Kidney epithelial cell (primary cell): ENCODE measurements around the gene ZFHX3. TPM values are rescaled to one million over a fixed set of nuclear protein-coding genes. Genes with fewer than 3 reads are reported as not detected.

Experiments
- DNase-seq: peaks from one replicate; pipeline ENCODE4 v3.0.0-alpha.2; 2010; ENCODE audit warnings: low read depth
- H3K27me3 ChIP-seq: 2 replicates; pipeline ENCODE4 v1.6.0; 2011; ENCODE audit warnings: low read length; ENCODE audit not compliant: control insufficient read depth, insufficient read depth
- H3K36me3 ChIP-seq: 2 replicates; pipeline ENCODE4 v1.5.1; 2011; ENCODE audit warnings: low read length; ENCODE audit not compliant: control insufficient read depth, insufficient read depth
- H3K4me3 ChIP-seq: 2 replicates; pipeline ENCODE4 v1.5.1; 2011; ENCODE audit warnings: low read depth, mild to moderate bottlenecking, control low read depth, low read length
- CTCF ChIP-seq: IDR thresholded peaks from 2 replicates; pipeline ENCODE4 v1.5.1; 2011; ENCODE audit warnings: mild to moderate bottlenecking, moderate library complexity, low read length, control low read depth, inconsistent platforms; ENCODE audit not compliant: insufficient read depth, poor library complexity, severe bottlenecking
- total RNA-seq: library from RNA; depleted of rRNA; stranded (reverse); fragments of >200 nt; gene quantifications from 2 replicates; pipeline ENCODE4 v1.2.3, GENCODE V29; 2015

The ZFHX3 gene
- total RNA-seq, 1 donor from 2014 or later, result 19.9 TPM

GRCh38 chr16:72969146-72969545 lies 78.8 kb downstream of the ZFHX3 start:
- no peak for DNase-seq
- H3K36me3 ChIP-seq, result no peaks in the 10 kb centered on the region
- no peak overlapping the region for H3K4me3 ChIP-seq
- TF ChIP-seq CTCF, result no peak
- no peaks in the 10 kb centered on the region for H3K27me3 ChIP-seq

- H3K27me3 ChIP-seq, result no peaks in the 10 kb centered on the region
- no peak for DNase-seq
Measured at GRCh38 chr16:72967941-72968340, 80.0 kb downstream of the ZFHX3 start.

GRCh38 chr16:72963533-72964315 lies 84.2 kb downstream of the ZFHX3 start:
- Histone ChIP-seq H3K27me3 (no peaks in the 10 kb centered on the region), H3K36me3 (no peaks in the 10 kb centered on the region), H3K4me3 (no peak overlapping the region)
- TF ChIP-seq CTCF, result no peak
- DNase-seq, result no peak

More at GRCh38 chr16:72967941-72968340, 80.0 kb downstream of the ZFHX3 start:
- TF ChIP-seq CTCF, result no peak
- Histone ChIP-seq H3K36me3 (no peaks in the 10 kb centered on the region), H3K4me3 (no peak overlapping the region)

GRCh38 chr16:72962347-72962746 lies 85.6 kb downstream of the ZFHX3 start:
- Histone ChIP-seq H3K36me3 (no peaks in the 10 kb centered on the region), H3K27me3 (no peaks in the 10 kb centered on the region), H3K4me3 (no peak overlapping the region)
- no peak for DNase-seq
- no peak for TF ChIP-seq CTCF

- no peak for DNase-seq
- no peak for TF ChIP-seq CTCF
- no peaks in the 10 kb centered on the region for H3K36me3 ChIP-seq
- H3K4me3 ChIP-seq, result no peak overlapping the region
- H3K27me3 ChIP-seq, result no peaks in the 10 kb centered on the region
Measured at GRCh38 chr16:72961863-72962262, 86.1 kb downstream of the ZFHX3 start.
